SK-N-SH (cell line): Measurements from ENCODE around the gene PABPN1L. TPM values are rescaled to one million over a fixed set of nuclear protein-coding genes. Genes with fewer than 3 reads are reported as not detected.
A peak's percentile ranks its signal among the peaks of the same experiment; 100 is the strongest.

Source experiments
- CTCF ChIA-PET: fragments of 300-600, 350-600 bp; formaldehyde crosslinking; extraction: SDS; loops from one replicate; lab custom pipeline; 2021; lab: Yijun Ruan, JAX
- POLR2A ChIA-PET: fragments of 350-600 bp; sonication (Branson Sonifier 250); formaldehyde crosslinking; extraction: SDS; loops from one replicate; lab custom pipeline; 2020; ENCODE audit warnings: antibody characterized with exemption, inconsistent platforms; lab: Yijun Ruan, JAX
- DNase-seq: peaks from one replicate; pipeline ENCODE4 v3.0.0; 2012
- H2AFZ ChIP-seq: fragments of 200-600 bp; sonication (generic); 2 replicates; pipeline ENCODE4 v1.8.1; 2016; ENCODE audit warnings: antibody characterized with exemption, mild to moderate bottlenecking, low read depth
- H3F3A ChIP-seq: fragments of 200-600 bp; sonication (generic); replicated peaks from 2 replicates; pipeline ENCODE3; 2016; ENCODE audit warnings: antibody characterized with exemption, mild to moderate bottlenecking; ENCODE audit not compliant: insufficient read depth
- H3K27ac ChIP-seq, 2 experiments: fragments of 200-500 bp in 1 of 2; fragments of 200-600 bp in 1 of 2; sonication (Bioruptor generic) in 1 of 2; sonication (generic), shearing (Covaris generic) in 1 of 2; 2 replicates each; pipeline versions ENCODE4 v1.5.1 to v1.6.1; 2014 to 2016; ENCODE audit warnings: low read depth in 2 of 2, inconsistent platforms in 1 of 2, low read length in 1 of 2, mild to moderate bottlenecking in 1 of 2, mixed read lengths in 1 of 2
- H3K27me3 ChIP-seq: fragments of 200-600 bp; sonication (generic), shearing (Covaris generic); 2 replicates; pipeline ENCODE4 v1.6.1; 2016; ENCODE audit warnings: mixed run types; ENCODE audit not compliant: insufficient read depth
- H3K36me3 ChIP-seq, 2 experiments: fragments of 200-500 bp in 1 of 2; fragments of 200-600 bp in 1 of 2; sonication (Bioruptor generic) in 1 of 2; sonication (generic) in 1 of 2; replicated peaks in 1 of 2; 2 replicates each; pipeline versions ENCODE3 to v1.5.1; 2014 to 2016; ENCODE audit warnings: low read length in 1 of 2, mild to moderate bottlenecking in 1 of 2; ENCODE audit not compliant: insufficient read depth in 2 of 2, control insufficient read depth in 1 of 2
- H3K4me1 ChIP-seq, 2 experiments: fragments of 200-500 bp in 1 of 2; fragments of 200-600 bp in 1 of 2; sonication (Bioruptor generic) in 1 of 2; sonication (generic), shearing (Covaris generic) in 1 of 2; 2 replicates each; pipeline versions ENCODE4 v1.5.1 to v1.6.1; 2014 to 2016; ENCODE audit warnings: low read depth in 1 of 2, low read length in 1 of 2, mixed run types in 1 of 2; ENCODE audit not compliant: insufficient read depth in 2 of 2, control insufficient read depth in 1 of 2
- H3K4me2 ChIP-seq: fragments of 200-600 bp; sonication (generic), shearing (Covaris generic); 2 replicates; pipeline ENCODE4 v1.6.1; 2017; ENCODE audit warnings: mixed run types
- H3K4me3 ChIP-seq, 2 experiments: fragments of 200-500 bp in 1 of 2; fragments of 200-600 bp in 1 of 2; sonication (Bioruptor generic) in 1 of 2; sonication (generic), shearing (Covaris generic) in 1 of 2; 2 replicates each; pipeline versions ENCODE4 v1.5.1 to v1.8.1; 2014 to 2016; ENCODE audit warnings: low read depth in 2 of 2, inconsistent platforms in 1 of 2, low read length in 1 of 2, mild to moderate bottlenecking in 1 of 2, mixed read lengths in 1 of 2, moderate library complexity in 1 of 2
- H3K79me2 ChIP-seq: fragments of 200-600 bp; sonication (generic); 2 replicates; pipeline ENCODE4 v1.8.1; 2017; ENCODE audit warnings: mild to moderate bottlenecking; ENCODE audit not compliant: insufficient read depth
- H3K9ac ChIP-seq: fragments of 200-600 bp; sonication (generic); 2 replicates; pipeline ENCODE4 v1.6.1; 2017; ENCODE audit warnings: mixed run types
- H3K9me2 ChIP-seq: fragments of 200-600 bp; sonication (generic); 2 replicates; pipeline ENCODE4 v1.6.1; 2017; ENCODE audit warnings: mixed run types
- H3K9me3 ChIP-seq: fragments of 200-600 bp; sonication (generic); 2 replicates; pipeline ENCODE4 v1.6.1; 2017; ENCODE audit warnings: mixed run types, mild to moderate bottlenecking, moderate library complexity
- H4K20me1 ChIP-seq: fragments of 200-600 bp; sonication (generic); 2 replicates; pipeline ENCODE4 v1.6.1; 2017; ENCODE audit warnings: mild to moderate bottlenecking, mixed run types; ENCODE audit not compliant: insufficient read depth
- CHD2 ChIP-seq: fragments of 150-350 bp; IDR thresholded peaks from 2 replicates; pipeline ENCODE4 v1.6.1; 2018; ENCODE audit warnings: low read length; ENCODE audit not compliant: partially characterized antibody
- EP300 ChIP-seq, 2 experiments: IDR thresholded peaks; 2 replicates each; pipeline versions ENCODE4 v1.4.0 to v1.6.1; 2012; ENCODE audit warnings: borderline replicate concordance in 1 of 2, low read depth in 1 of 2, low read length in 1 of 2
- EZH2phosphoT487 ChIP-seq: fragments of 200-600 bp; sonication (generic); IDR thresholded peaks from 2 replicates; pipeline ENCODE4 v1.6.1; 2017; ENCODE audit warnings: low read depth, mixed run types, mild to moderate bottlenecking, antibody characterized with exemption, moderate library complexity, borderline replicate concordance
- NFIC ChIP-seq: IDR thresholded peaks from 2 replicates; pipeline ENCODE4 v1.4.0; 2012; ENCODE audit warnings: borderline replicate concordance
- RAD21 ChIP-seq: IDR thresholded peaks from 2 replicates; pipeline ENCODE4 v1.6.1; 2012; ENCODE audit warnings: mild to moderate bottlenecking, low read length
- WGBS: methylation state at CpG from one replicate; pipeline ENCODE4 v1.1.6; 2017; ENCODE audit warnings: low lambda C conversion rate; 5-methylcytosine and 5-hydroxymethylcytosine counted together
- polyA plus RNA-seq, 3 experiments: library from polyadenylated mRNA; depleted of rRNA; stranded (reverse); fragments of >200 nt; gene quantifications; 2 replicates each; pipeline ENCODE4 v1.2.3, GENCODE V29; 2012

Gene PABPN1L
- polyA plus RNA-seq, 1 of the 3 experiments (the other 2 are of a cell fraction): not detected

GRCh38 chr16:88877564-88878289, 11.3 kb upstream of the PABPN1L start:
- ChIA-PET CTCF (interaction anchor here (1.0 to 1.2 kb wide), 3 partner anchors 10 to 290 kb away, joined by 3 read pairs; no protein-coding TSS in a partner anchor), POLR2A (interaction anchor here (0.6 kb wide), 1 partner anchor 1547 kb away, joined by 3 read pairs; no protein-coding TSS in a partner anchor)
- H4K20me1 ChIP-seq: 0 out of 2 replicates have a peak, but pooled peaks cover 3% of the 10 kb centered on the region
- 18% methylated on average over 8 of the region's 20 CpGs for WGBS
- no peak overlapping the region for H3K4me2 ChIP-seq
- no peaks in the 10 kb centered on the region for H3K9me3 ChIP-seq
- H2AFZ ChIP-seq: no peak overlapping the region
- no peaks in the 10 kb centered on the region for H3K36me3 ChIP-seq
- H3K4me3 ChIP-seq: no peak overlapping the region
- peaks cover 97% of the 10 kb centered on the region for H3K27me3 ChIP-seq
- TF ChIP-seq EP300 (IDR thresholded peaks at IDR 0.05; ENCODE audit: borderline replicate concordance in 1 of 2, low read depth in 1 of 2, low read length in 1 of 2): no peak
- H3K9me2 ChIP-seq: no peaks in the 10 kb centered on the region
- no peak overlapping the region for H3K9ac ChIP-seq
- no peak overlapping the region for H3K27ac ChIP-seq
- no peaks in the 10 kb centered on the region for H3F3A ChIP-seq
- H3K79me2 ChIP-seq: no peaks in the 10 kb centered on the region
- peaks cover 0 to 3% of the 10 kb centered on the region in 2 experiments; a peak in 1 of 4 replicates for H3K4me1 ChIP-seq
- no peak for DNase-seq

- 8% methylated on average over 7 of the region's 33 CpGs for WGBS
- POLR2A ChIA-PET: no interaction called here
- H4K20me1 ChIP-seq: 0 out of 2 replicates have a peak, but pooled peaks cover 3% of the 10 kb centered on the region
Measured at GRCh38 chr16:88876942-88877526, 10.6 kb upstream of the PABPN1L start.

GRCh38 chr16:88875703-88876234, 9.3 kb upstream of the PABPN1L start:
- no peaks in the 10 kb centered on the region for H3K9me3 ChIP-seq
- no peaks in the 10 kb centered on the region for H3K36me3 ChIP-seq
- no peak overlapping the region for H3K4me3 ChIP-seq
- H3K79me2 ChIP-seq: no peaks in the 10 kb centered on the region
- 0 out of 2 replicates have a peak, but pooled peaks cover 3% of the 10 kb centered on the region for H4K20me1 ChIP-seq
- no peak overlapping the region for H2AFZ ChIP-seq
- peaks cover 95% of the 10 kb centered on the region for H3K27me3 ChIP-seq
- CTCF ChIA-PET: interaction anchor here (3.8 kb wide), 1 partner anchor 18 kb away, joined by 17 read pairs; the partner anchor contains the start of genes GALNS and TRAPPC2L
- TF ChIP-seq CHD2 (no peak), EZH2phosphoT487 (peak; percentile 51; the same call in 1 of the 2 replicates)
- peaks cover 0 to 3% of the 10 kb centered on the region in 2 experiments; a peak in 1 of 4 replicates for H3K4me1 ChIP-seq
- no peak overlapping the region for H3K27ac ChIP-seq
- POLR2A ChIA-PET: no interaction called here
- no peak overlapping the region for H3K4me2 ChIP-seq
- no peaks in the 10 kb centered on the region for H3F3A ChIP-seq
- no peaks in the 10 kb centered on the region for H3K9me2 ChIP-seq
- 38% methylated on average over 22 of the region's 22 CpGs for WGBS
- H3K9ac ChIP-seq: no peak overlapping the region
- no peak for DNase-seq

More at GRCh38 chr16:88876942-88877526, 10.6 kb upstream of the PABPN1L start:
- H3K36me3 ChIP-seq: no peaks in the 10 kb centered on the region
- peak; percentile 69 for DNase-seq
- H2AFZ ChIP-seq: no peak overlapping the region
- no peaks in the 10 kb centered on the region for H3K79me2 ChIP-seq
- no peak overlapping the region for H3K4me2 ChIP-seq
- no peak overlapping the region for H3K4me3 ChIP-seq
- CTCF ChIA-PET: interaction anchor here (0.8 to 1.2 kb wide), 3 partner anchors 62 to 290 kb away, joined by 3 to 4 read pairs (median 3); no protein-coding TSS in a partner anchor
- no peaks in the 10 kb centered on the region for H3K9me2 ChIP-seq
- peaks cover 95% of the 10 kb centered on the region for H3K27me3 ChIP-seq
- H3F3A ChIP-seq: no peaks in the 10 kb centered on the region
- 0 out of 2 replicates have a peak, but pooled peaks have one; percentile 32 for TF ChIP-seq EZH2phosphoT487
- no peak for TF ChIP-seq NFIC
- TF ChIP-seq RAD21: no peak
- no peaks in the 10 kb centered on the region for H3K9me3 ChIP-seq
- no peak overlapping the region for H3K27ac ChIP-seq
- no peak overlapping the region for H3K9ac ChIP-seq
- H3K4me1 ChIP-seq: peaks cover 0 to 3% of the 10 kb centered on the region in 2 experiments; a peak in 1 of 4 replicates
